Measurements from ENCODE around the gene PRMT2.
"Not testable (repeated sequence)": the region's sequence is repeated elsewhere in the genome, so short reads cannot be mapped to it uniquely, and the experiment has no call there.

The PRMT2 gene

GRCh38 chr21:46666941-46667740 lies 31.7 kb downstream of the PRMT2 start:
- no peak for DNase-seq (ENCODE audit: low read depth in 1 of 2, low spot score in 1 of 2)

GRCh38 chr21:46667741-46668380 lies 32.4 kb downstream of the PRMT2 start:
- no peak for DNase-seq (ENCODE audit: low read depth in 1 of 2, low spot score in 1 of 2)

- DNase-seq (ENCODE audit: low read depth in 1 of 2, low spot score in 1 of 2): no peak
Observed at GRCh38 chr21:46668381-46668780, 32.9 kb downstream of the PRMT2 start.

GRCh38 chr21:46668904-46669303 lies 33.4 kb downstream of the PRMT2 start:
- not testable (repeated sequence) for DNase-seq (ENCODE audit: low read depth in 1 of 2, low spot score in 1 of 2)

GRCh38 chr21:46674430-46675007 lies 39.0 kb downstream of the PRMT2 start:
- no peak for DNase-seq (ENCODE audit: low read depth in 1 of 2, low spot score in 1 of 2)

- DNase-seq (ENCODE audit: low read depth in 1 of 2, low spot score in 1 of 2): no peak
Observed at GRCh38 chr21:46675595-46676280, 40.3 kb downstream of the PRMT2 start.

GRCh38 chr21:46676542-46676941 lies 41.1 kb downstream of the PRMT2 start:
- not testable (repeated sequence) for DNase-seq (ENCODE audit: low read depth in 1 of 2, low spot score in 1 of 2)

GRCh38 chr21:46681593-46681992 lies 46.1 kb downstream of the PRMT2 start:
- DNase-seq (ENCODE audit: low read depth in 1 of 2, low spot score in 1 of 2): not testable (repeated sequence)

GRCh38 chr21:46698652-46699051 lies 63.2 kb downstream of the PRMT2 start:
- not testable (repeated sequence) for DNase-seq (ENCODE audit: low read depth in 1 of 2, low spot score in 1 of 2)

GRCh38 chr21:46699104-46699503 lies 63.6 kb downstream of the PRMT2 start:
- DNase-seq (ENCODE audit: low read depth in 1 of 2, low spot score in 1 of 2): not testable (repeated sequence)
